Epithelial cell of esophagus (primary cell): ENCODE results near the gene TEDC1.

ENCODE experiments used
- DNase-seq: peaks from one replicate; pipeline ENCODE4 v3.0.0; 2010; ENCODE audit warnings: low read depth
- H3K4me3 ChIP-seq: 2 replicates; pipeline ENCODE4 v1.5.1; 2011; ENCODE audit warnings: mild to moderate bottlenecking, low read length, control low read depth
- CTCF ChIP-seq: IDR thresholded peaks from 2 replicates; pipeline ENCODE4 v1.5.1; 2011; ENCODE audit warnings: low read depth, mild to moderate bottlenecking, low read length, control low read depth, inconsistent platforms; ENCODE audit not compliant: insufficient read depth; ENCODE audit errors: missing control alignments

Gene TEDC1

GRCh38 chr14:105500036-105500725 lies 9.1 kb downstream of the TEDC1 start:
- no peak for DNase-seq
- H3K4me3 ChIP-seq, result no peak overlapping the region
- TF ChIP-seq CTCF, result no peak

GRCh38 chr14:105500726-105501101 lies 9.7 kb downstream of the TEDC1 start:
- no peak for DNase-seq
- TF ChIP-seq CTCF, result no peak
- H3K4me3 ChIP-seq, result no peak overlapping the region

GRCh38 chr14:105501504-105502291 lies 10.7 kb downstream of the TEDC1 start:
- TF ChIP-seq CTCF, result no peak
- H3K4me3 ChIP-seq, result no peak overlapping the region
- DNase-seq, result no peak

- H3K4me3 ChIP-seq, result no peak overlapping the region
- no peak for DNase-seq
- TF ChIP-seq CTCF, result no peak
Measured at GRCh38 chr14:105502446-105503295, 11.6 kb downstream of the TEDC1 start.

GRCh38 chr14:105503296-105503640 lies 12.2 kb downstream of the TEDC1 start:
- TF ChIP-seq CTCF, result no peak
- DNase-seq, result no peak
- H3K4me3 ChIP-seq, result no peak overlapping the region

- DNase-seq, result no peak
- no peak for TF ChIP-seq CTCF
Measured at GRCh38 chr14:105503935-105504692, 13.1 kb downstream of the TEDC1 start.

More at GRCh38 chr14:105503935-105504692, 13.1 kb downstream of the TEDC1 start:
- no peak overlapping the region for H3K4me3 ChIP-seq
